Activated T-cell treated with anti-CD3 and anti-CD28 coated beads for 1 hour (primary cell): ENCODE measurements around the gene TNRC18.
"Not testable (repeated sequence)": the region's sequence is repeated elsewhere in the genome, so short reads cannot be mapped to it uniquely, and the experiment has no call there.

Experiments used
- DNase-seq: peaks from one replicate; pipeline ENCODE4 v3.0.0-alpha.2; 2020; ENCODE audit warnings: low read depth

TNRC18 gene

DNA sequence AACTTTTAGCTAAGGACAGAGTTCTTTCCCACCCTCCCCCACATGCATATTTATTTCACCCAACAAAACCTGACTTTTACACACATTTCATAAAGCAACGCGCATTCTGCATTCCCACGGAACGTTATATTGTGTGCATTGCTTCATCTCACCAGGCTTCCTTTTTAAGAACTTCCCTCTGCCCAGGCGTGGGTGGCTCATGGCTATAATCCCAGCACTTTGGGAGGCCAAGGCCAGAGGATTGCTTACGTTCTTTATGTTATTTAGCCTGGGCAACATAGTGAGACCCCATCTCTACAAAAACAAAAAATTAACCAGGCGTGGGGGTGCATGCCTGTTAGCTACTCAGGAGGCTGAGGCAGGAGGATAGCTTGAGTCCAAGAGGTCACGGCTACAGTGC is 155.8 kb downstream of the TNRC18 start:
- DNase-seq, result not testable (repeated sequence)

DNA sequence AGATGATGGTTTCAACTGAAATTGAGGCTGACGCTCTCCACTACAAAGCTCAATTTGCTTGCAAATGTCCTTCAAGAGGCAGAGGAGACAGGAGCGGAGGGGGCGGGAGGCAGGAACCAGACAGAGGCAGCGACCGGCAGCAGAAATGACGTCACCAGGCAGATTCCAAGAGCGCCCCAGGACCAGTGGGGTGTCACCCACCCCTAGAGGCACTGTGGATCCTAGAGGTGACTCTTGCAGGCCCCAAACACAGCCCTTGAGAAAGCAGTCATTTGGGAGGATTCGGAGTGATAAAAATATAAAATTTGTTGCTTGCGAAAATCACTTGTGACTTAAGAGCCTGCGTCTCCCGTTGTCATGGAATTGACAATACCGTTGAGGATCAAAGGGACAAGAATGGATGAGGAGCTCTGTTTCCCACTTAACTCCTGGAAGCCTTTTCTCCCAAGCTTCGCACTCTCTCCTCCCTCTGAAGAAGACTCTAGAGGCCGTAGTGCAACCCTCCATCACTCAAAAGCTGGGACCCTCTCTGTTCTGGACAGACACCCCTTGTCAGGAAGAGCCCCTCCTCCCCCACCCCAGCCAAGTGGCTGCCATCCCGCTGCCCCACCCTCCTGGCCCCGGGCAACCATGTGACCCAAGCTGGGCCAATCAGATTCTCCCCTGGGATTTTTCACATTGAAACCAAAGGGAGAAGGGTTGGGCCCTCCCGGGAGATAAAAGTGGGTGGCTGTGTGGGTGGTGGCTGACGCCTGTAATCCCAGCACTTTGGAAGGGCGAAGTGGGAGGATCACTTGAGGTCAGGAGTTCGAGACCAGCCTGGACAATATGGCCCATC is 157.2 kb downstream of the TNRC18 start:
- no peak for DNase-seq

GRCh38 chr7:5265320-5266190 is 158.1 kb downstream of the TNRC18 start:
- no peak for DNase-seq

DNA sequence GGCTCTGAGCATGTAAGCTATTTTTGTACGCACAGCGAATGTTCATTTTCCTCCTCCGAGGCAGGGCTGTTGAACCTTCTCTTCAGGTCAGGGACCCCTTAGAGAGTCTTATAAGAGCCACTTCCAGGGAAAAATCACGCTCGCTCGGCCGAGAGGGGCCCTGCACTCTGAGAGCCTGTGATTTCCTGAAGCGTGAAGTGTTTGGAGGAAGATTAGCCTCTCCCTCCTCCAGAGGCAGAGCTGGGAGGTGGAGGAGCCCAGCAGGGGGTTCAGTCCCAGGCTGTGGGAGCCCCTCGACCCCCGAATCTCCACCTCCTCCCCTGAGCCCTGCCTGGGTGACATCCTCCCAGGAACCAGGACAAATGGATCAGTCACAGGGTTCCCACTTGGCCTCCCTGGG is 160.6 kb downstream of the TNRC18 start:
- DNase-seq, result not testable (repeated sequence)

DNA sequence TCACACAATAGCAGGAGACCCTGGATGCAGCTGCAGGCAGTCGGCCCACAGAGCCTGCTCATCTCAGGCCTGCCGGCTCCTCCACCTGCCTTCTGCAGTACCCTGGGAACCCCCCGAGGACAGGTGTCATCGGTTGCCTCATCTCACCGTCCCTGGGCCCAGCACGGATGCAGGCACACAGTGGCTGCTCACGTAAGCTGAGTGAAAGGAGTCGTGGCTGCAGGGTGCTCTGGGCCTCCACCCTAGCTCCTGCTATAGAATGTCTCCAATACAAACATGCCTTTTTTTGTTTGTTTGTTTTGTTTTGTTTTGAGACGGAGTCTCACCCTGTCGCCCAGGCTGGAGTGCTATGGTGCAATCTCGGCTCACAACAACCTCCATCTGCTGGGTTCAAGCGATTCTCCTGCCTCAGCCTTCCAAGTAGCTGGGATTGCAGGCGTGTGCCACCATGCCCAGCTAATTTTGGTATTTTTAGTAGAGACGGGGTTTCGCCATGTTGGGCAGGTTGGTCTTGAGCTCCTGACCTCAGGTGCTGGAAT is 163.0 kb downstream of the TNRC18 start:
- DNase-seq, result not testable (repeated sequence)
